Myocyte (in vitro differentiated cells): Measurements from ENCODE around the gene LPCAT3. TPM values are rescaled to one million over a fixed set of nuclear protein-coding genes. Genes with fewer than 3 reads are reported as not detected.

Experiments
- DNase-seq: peaks from one replicate; pipeline ENCODE4 v3.0.0-alpha.2; 2012; ENCODE audit warnings: low read depth
- total RNA-seq: library from RNA; depleted of rRNA; stranded (reverse); fragments of >200 nt; gene quantifications from 2 replicates; pipeline ENCODE4 v1.2.3, GENCODE V29; 2014

Gene LPCAT3
- total RNA-seq, 1 donor from 2014 or later, result 79.8 TPM

DNA sequence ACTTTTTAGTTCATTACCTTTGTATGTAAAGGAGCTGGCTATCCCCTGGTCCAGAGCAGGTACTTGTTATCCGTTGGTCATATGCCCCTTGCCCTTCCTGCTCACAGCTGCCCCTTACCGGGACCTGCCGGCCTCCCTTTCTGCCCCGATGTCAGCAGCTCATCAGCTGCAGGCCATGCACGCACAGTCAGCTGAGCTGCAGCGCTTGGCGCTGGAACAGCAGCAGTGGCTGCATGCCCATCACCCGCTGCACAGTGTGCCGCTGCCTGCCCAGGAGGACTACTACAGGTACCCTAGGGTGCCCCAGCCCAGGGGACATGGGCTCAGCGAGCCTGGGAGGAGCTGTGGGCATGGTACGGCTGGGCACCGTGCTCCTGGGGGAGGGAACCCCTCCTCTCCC is 77.0 kb downstream of the LPCAT3 start:
- DNase-seq, result no peak

DNA sequence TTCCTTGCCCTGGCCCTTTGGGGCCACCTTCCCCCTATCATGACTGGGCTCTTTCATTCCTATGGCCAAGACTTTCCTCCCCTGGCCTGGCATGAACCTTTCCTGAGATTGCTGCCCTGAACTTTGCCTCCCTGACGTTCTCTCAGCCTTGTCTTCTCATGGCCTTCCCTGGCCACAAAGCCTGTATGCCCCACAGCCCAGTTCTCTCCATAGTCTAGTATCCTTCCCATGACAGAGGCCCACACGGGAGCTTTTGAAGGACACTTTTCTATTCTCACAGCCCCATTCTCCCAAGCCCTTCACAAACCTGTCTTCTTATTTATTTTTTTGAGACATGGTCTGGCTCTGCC is 79.1 kb downstream of the LPCAT3 start:
- DNase-seq, result no peak

DNA sequence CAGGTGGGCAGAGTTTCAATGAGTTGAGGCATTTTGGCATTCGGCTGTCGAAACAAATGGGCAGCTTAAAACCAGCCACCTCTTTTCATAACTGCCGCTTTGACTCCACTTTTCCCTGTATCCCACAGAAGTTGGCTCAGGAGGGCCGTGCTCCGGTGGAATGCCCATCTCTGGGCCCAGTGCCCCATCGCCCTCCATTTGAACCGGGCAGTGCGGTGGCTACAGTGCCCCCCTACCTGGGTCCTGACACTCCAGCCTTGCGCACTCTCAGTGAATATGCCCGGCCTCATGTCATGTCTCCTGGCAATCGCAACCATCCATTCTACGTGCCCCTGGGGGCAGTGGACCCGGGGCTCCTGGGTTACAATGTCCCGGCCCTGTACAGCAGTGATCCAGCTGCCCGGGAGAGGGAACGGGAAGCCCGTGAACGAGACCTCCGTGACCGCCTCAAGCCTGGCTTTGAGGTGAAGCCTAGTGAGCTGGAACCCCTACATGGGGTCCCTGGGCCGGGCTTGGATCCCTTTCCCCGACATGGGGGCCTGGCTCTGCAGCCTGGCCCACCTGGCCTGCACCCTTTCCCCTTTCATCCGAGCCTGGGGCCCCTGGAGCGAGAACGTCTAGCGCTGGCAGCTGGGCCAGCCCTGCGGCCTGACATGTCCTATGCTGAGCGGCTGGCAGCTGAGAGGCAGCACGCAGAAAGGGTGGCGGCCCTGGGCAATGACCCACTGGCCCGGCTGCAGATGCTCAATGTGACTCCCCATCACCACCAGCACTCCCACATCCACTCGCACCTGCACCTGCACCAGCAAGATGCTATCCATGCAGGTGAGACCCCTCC is 79.7 kb downstream of the LPCAT3 start:
- DNase-seq, result no peak

- peak; percentile 91 for DNase-seq
Observed at GRCh38 chr12:6937481-6938352, 80.6 kb downstream of the LPCAT3 start.

DNA sequence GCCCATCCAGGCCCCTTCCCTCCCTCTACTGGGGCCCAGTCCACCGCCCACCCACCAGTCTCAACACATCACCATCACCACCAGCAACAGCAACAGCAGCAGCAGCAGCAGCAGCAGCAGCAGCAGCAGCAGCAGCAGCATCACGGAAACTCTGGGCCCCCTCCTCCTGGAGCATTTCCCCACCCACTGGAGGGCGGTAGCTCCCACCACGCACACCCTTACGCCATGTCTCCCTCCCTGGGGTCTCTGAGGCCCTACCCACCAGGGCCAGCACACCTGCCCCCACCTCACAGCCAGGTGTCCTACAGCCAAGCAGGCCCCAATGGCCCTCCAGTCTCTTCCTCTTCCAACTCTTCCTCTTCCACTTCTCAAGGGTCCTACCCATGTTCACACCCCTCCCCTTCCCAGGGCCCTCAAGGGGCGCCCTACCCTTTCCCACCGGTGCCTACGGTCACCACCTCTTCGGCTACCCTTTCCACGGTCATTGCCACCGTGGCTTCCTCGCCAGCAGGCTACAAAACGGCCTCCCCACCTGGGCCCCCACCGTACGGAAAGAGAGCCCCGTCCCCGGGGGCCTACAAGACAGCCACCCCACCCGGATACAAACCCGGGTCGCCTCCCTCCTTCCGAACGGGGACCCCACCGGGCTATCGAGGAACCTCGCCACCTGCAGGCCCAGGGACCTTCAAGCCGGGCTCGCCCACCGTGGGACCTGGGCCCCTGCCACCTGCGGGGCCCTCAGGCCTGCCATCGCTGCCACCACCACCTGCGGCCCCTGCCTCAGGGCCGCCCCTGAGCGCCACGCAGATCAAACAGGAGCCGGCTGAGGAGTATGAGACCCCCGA is 81.4 kb downstream of the LPCAT3 start:
- DNase-seq, result no peak

DNA sequence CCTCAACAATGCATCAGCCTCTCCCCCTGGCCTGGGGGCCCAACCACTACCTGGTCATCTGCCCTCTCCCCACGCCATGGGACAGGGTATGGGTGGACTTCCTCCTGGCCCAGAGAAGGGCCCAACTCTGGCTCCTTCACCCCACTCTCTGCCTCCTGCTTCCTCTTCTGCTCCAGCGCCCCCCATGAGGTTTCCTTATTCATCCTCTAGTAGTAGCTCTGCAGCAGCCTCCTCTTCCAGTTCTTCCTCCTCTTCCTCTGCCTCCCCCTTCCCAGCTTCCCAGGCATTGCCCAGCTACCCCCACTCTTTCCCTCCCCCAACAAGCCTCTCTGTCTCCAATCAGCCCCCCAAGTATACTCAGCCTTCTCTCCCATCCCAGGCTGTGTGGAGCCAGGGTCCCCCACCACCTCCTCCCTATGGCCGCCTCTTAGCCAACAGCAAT is 82.1 kb downstream of the LPCAT3 start:
- no peak for DNase-seq

DNA sequence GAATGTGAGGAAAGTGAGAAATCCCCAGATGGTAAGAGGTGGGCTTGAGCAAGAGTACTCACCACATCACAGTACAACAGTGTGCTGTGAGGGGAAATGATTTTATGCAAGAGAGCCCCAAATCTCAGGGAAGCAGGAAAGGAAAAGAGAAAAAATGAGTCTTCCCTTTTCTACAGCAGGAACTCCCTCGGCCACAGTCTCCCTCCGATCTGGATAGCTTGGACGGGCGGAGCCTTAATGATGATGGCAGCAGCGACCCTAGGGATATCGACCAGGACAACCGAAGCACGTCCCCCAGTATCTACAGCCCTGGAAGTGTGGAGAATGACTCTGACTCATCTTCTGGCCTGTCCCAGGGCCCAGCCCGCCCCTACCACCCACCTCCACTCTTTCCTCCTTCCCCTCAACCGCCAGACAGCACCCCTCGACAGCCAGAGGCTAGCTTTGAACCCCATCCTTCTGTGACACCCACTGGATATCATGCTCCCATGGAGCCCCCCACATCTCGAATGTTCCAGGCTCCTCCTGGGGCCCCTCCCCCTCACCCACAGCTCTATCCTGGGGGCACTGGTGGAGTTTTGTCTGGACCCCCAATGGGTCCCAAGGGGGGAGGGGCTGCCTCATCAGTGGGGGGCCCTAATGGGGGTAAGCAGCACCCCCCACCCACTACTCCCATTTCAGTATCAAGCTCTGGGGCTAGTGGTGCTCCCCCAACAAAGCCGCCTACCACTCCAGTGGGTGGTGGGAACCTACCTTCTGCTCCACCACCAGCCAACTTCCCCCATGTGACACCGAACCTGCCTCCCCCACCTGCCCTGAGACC is 82.7 kb downstream of the LPCAT3 start:
- no peak for DNase-seq

DNA sequence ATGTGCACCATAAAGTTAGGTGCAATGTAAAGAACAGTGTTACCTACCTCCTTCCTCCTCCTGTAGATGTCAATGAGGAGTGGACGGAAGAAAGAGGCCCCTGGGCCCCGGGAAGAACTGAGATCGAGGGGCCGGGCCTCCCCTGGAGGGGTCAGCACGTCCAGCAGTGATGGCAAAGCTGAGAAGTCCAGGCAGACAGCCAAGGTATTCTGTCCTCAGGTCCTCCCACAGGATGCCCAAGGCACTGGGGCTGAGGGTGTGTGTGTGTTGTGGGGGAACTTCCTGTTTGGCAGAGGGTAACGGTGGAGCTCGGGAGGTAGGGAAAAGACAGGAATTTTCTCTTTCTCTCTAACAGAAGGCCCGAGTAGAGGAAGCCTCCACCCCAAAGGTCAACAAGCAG is 84.2 kb downstream of the LPCAT3 start:
- DNase-seq, result no peak

GRCh38 chr12:6932766-6933165 is 85.5 kb downstream of the LPCAT3 start:
- no peak for DNase-seq

DNA sequence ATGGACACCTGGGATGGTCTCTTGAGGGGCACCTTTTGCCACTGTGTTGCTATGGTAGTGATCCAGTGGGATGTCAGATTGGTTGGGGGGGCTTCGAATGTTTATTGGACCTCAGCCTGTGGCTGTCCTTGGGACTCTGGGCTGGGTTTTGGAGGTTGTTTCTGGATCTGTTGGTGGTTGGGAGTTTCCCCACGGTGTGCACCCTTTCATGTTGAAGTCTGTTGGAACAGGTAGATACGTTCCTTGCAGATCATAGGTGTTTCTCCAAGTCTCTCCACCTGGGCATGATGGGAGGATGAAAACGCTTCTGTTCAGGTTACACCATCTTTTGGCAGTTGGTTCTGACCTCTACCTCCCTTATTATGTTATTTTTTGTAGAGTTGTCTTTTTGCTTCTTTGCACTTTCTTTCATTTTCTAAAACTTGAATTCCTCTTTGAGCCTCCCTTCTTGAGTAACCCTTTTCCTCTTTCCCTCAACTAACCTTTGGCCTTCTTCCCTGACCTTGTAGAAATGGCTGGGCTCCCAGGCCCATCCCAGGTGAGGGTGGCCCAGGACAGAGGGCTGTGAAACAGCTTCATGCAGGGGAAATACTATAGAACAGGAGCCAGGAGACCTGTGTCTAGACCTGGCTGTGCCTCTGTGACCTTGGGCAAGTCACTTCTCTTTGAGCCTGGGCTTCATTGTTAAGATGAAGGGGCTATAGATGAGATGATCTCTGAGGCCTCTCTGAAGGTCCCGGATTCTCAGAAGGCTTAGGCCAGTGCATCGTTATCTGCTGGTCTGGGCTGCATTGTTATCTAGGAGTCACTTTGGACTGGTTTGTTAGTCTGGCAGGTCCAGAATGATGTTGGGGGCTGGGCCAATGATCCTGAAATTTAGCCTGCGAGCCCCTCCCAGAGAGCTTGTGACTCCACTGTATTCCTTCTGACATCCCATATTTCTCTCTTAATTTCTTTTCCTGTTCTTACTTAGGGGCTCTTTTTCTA is 88.5 kb downstream of the LPCAT3 start:
- no peak for DNase-seq

- no peak for DNase-seq
Observed at GRCh38 chr12:6928703-6929407, 89.4 kb downstream of the LPCAT3 start.

- no peak for DNase-seq
Observed at GRCh38 chr12:6928022-6928702, 90.1 kb downstream of the LPCAT3 start.

GRCh38 chr12:6927379-6928021 is 90.8 kb downstream of the LPCAT3 start, which contains the start of gene ATN1:
ATN1 (plus strand) TSS chr12:6927959; CDS start chr12:6934002, 6,043 bp downstream.
- peak; percentile 88 for DNase-seq
